PC-3 (cell line): Measurements from ENCODE around the gene MYLK2.

ENCODE experiments used
- CTCF ChIP-seq: fragments of 300-600 bp; sonication (generic); conservative IDR thresholded peaks from 2 replicates; pipeline ENCODE4 v1.5.1; 2017; ENCODE audit warnings: antibody characterized with exemption, low read depth, mild to moderate bottlenecking, low read length
- EZH2 ChIP-seq: fragments of 300-600 bp; sonication (generic); IDR thresholded peaks from one replicate; pipeline ENCODE4 v1.6.1; 2017; ENCODE audit warnings: antibody characterized with exemption, mild to moderate bottlenecking, low read length; ENCODE audit not compliant: unreplicated experiment
- EZH2phosphoT487 ChIP-seq: fragments of 300-600 bp; sonication (generic); IDR thresholded peaks from 2 replicates; pipeline ENCODE4 v1.6.1; 2018; ENCODE audit warnings: mild to moderate bottlenecking, antibody characterized with exemption, low read length, borderline replicate concordance

- TF ChIP-seq CTCF (no peak), EZH2phosphoT487 (no peak), EZH2 (no peak)
These were observed 10.6 kb downstream of the MYLK2 start for GRCh38 chr20:31829731-31830130.
